Keratinocyte (primary cell): ENCODE data around the gene CCDC24.

ENCODE experiments used
- EZH2 ChIP-seq: IDR thresholded peaks from one replicate; pipeline ENCODE4 v1.6.1; 2012; ENCODE audit warnings: inconsistent platforms, mild to moderate bottlenecking, low read length, moderate library complexity
- TF ChIP-seq, protein P1 (sequence below), 3 experiments: IDR thresholded peaks in 1 of 3; conservative IDR thresholded peaks in 1 of 3; optimal IDR thresholded peaks in 1 of 3; 2 replicates in 2 of 3; 3 replicates in 1 of 3; pipeline versions ENCODE3 to v1.5.1; 2011; ENCODE audit warnings: low read length in 3 of 3, mild to moderate bottlenecking in 3 of 3, moderate library complexity in 2 of 3, control low read depth in 1 of 3, inconsistent platforms in 1 of 3; ENCODE audit not compliant: insufficient read depth in 2 of 3; ENCODE audit errors: extremely low read depth in 1 of 3

DNA sequence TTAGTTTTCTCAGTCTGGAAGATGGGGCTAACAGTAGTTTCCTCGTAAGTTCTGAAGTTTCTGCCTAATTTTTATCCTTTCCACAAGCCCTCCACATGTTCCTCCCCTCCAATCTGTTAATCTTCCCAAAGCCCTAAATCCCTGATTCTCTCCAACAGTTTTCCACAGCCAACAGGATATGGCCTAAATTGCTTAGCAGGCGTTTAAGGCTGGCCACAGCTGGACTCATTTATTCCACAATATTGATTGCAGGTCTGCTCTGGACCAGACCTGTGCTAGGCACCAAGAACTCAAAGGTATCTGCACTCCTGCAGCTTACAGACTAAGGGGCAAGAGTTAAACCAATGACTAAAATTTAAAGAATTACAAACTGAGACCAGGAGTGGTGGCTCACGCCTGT lies 35.9 kb downstream of the CCDC24 start:
- TF ChIP-seq, protein P1, sequence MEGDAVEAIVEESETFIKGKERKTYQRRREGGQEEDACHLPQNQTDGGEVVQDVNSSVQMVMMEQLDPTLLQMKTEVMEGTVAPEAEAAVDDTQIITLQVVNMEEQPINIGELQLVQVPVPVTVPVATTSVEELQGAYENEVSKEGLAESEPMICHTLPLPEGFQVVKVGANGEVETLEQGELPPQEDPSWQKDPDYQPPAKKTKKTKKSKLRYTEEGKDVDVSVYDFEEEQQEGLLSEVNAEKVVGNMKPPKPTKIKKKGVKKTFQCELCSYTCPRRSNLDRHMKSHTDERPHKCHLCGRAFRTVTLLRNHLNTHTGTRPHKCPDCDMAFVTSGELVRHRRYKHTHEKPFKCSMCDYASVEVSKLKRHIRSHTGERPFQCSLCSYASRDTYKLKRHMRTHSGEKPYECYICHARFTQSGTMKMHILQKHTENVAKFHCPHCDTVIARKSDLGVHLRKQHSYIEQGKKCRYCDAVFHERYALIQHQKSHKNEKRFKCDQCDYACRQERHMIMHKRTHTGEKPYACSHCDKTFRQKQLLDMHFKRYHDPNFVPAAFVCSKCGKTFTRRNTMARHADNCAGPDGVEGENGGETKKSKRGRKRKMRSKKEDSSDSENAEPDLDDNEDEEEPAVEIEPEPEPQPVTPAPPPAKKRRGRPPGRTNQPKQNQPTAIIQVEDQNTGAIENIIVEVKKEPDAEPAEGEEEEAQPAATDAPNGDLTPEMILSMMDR (optimal IDR thresholded peaks at IDR 0.05 in 1 of 3, IDR thresholded peaks at IDR 0.05 in 1 of 3, conservative IDR thresholded peaks at IDR 0.05 in 1 of 3; ENCODE audit: extremely low read depth in 1 of 3, insufficient read depth in 2 of 3, low read length in 3 of 3), result no peak
- no peak for TF ChIP-seq EZH2
